ENCODE data around the gene ABCC2.

ABCC2 gene

DNA sequence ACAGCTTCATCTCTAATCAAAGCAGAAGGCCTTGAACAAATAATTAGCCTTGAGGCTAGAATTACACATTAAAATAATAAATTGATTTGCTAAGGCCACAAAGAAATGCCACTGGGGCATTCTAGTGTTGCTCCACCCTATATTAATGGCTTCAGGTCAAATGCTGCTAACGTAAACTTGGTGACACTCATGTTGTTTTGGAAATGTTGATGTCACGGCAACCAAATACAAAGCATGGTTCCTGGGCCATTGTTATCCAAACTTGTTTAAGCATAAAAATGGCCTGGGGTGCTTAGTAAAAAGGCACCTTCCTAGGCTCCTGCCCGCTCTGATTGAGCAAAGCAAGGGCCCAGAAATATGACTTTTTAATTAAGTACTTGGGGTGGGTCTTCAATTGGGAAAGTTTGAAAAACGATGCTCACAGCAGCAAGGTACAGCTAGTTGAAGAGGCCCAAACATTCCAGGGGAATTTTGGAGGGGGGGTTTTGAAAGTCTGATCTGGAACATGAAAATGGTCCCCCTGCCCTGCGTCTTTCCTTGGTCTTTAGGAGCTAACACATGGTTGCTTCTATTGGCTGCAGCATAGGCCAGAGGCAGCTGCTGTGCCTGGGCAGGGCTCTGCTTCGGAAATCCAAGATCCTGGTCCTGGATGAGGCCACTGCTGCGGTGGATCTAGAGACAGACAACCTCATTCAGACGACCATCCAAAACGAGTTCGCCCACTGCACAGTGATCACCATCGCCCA lies 67.8 kb downstream of the ABCC2 start:
- Histone ChIP-seq H4K20me1 (ENCODE audit: insufficient read depth, low read length) (peaks cover 3% of the 10 kb centered on the region; the same call in 1 of the 2 replicates), H3K36me3 (ENCODE audit: insufficient read depth, low read length) (no peaks in the 10 kb centered on the region), H3K27me3 (ENCODE audit: insufficient read depth, low read length, poor library complexity) (no peaks in the 10 kb centered on the region), H2AFZ (ENCODE audit: low read depth, low read length) (no peak overlapping the region), H3K4me1 (ENCODE audit: insufficient read depth, low read length) (peaks cover 5% of the 10 kb centered on the region; the same call in 1 of the 2 replicates), H3K9me3 (ENCODE audit: insufficient read depth, low read length, severe bottlenecking) (no peaks in the 10 kb centered on the region), H3K4me2 (ENCODE audit: insufficient read depth, low read length) (no peak overlapping the region), H3K79me2 (ENCODE audit: insufficient read depth, low read length) (no peaks in the 10 kb centered on the region), H3K9ac (ENCODE audit: low read depth, low read length) (no peak overlapping the region), H3K4me3 (ENCODE audit: low read depth in 1 of 2, low read length in 2 of 2) (no peak overlapping the region), H3K27ac (ENCODE audit: low read length) (no peak overlapping the region)
- DNase-seq (no peak), ATAC-seq (ENCODE audit: insufficient read depth, low read depth) (no peak)
- TF ChIP-seq EZH2 (IDR thresholded peaks at IDR 0.05; ENCODE audit: borderline replicate concordance, low read depth, low read length, severe bottlenecking) = no peak
- TF ChIP-seq, protein P1, sequence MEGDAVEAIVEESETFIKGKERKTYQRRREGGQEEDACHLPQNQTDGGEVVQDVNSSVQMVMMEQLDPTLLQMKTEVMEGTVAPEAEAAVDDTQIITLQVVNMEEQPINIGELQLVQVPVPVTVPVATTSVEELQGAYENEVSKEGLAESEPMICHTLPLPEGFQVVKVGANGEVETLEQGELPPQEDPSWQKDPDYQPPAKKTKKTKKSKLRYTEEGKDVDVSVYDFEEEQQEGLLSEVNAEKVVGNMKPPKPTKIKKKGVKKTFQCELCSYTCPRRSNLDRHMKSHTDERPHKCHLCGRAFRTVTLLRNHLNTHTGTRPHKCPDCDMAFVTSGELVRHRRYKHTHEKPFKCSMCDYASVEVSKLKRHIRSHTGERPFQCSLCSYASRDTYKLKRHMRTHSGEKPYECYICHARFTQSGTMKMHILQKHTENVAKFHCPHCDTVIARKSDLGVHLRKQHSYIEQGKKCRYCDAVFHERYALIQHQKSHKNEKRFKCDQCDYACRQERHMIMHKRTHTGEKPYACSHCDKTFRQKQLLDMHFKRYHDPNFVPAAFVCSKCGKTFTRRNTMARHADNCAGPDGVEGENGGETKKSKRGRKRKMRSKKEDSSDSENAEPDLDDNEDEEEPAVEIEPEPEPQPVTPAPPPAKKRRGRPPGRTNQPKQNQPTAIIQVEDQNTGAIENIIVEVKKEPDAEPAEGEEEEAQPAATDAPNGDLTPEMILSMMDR (IDR thresholded peaks at IDR 0.05; ENCODE audit: borderline replicate concordance, extremely low read depth, low read length, poor library complexity, severe bottlenecking) = no peak

DNA sequence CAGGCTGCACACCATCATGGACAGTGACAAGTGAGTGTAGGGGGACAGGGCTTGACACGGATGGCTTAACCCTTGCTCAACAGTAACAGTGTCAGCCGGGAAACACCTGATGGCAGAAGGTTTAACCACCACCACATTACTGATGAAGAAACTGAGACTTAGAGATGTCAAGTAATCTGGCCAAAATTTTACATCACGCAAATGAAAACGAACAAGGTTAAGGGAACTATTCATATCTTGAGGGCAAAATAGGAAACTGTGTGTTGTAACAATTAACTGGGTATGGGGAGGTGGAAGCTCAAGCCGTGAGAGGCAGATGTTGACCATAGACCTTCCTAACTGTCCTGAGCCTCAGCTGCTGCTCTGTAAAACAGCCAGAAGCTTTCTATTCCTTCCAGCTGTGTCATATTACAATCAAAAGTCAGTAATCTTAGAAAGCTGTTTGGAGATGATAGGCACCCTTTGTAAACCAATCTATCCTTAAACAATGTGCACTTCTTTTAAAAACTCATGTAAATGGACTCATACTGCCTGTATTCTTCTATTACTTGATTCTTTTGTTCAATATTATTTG lies 68.4 kb downstream of the ABCC2 start:
- Histone ChIP-seq H3K4me2 (ENCODE audit: insufficient read depth, low read length) (no peak overlapping the region), H3K27ac (ENCODE audit: low read length) (no peak overlapping the region)

DNA sequence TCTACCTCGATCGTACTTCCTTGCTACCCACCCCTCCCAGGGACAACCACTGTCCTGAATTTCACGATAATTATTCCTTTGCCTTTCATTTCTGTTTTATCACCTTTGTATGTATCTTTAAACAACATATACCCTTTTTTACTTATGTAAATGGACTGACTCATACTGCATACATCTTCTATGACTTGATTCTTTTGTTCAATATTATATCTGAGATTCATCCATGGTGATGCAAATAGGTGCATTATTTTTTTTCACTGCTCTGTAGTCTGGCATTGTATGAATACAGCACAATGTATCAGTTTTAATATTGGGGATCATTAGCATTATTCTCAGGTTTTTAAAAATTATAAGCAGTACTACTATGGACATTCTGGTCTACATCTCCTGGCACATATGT lies 69.4 kb downstream of the ABCC2 start:
- ATAC-seq (ENCODE audit: insufficient read depth, low read depth) = no peak
- Histone ChIP-seq H4K20me1 (ENCODE audit: insufficient read depth, low read length) (peaks cover 3% of the 10 kb centered on the region; the same call in 1 of the 2 replicates), H3K27ac (ENCODE audit: low read length) (no peak overlapping the region), H3K9me3 (ENCODE audit: insufficient read depth, low read length, severe bottlenecking) (no peaks in the 10 kb centered on the region), H3K4me3 (ENCODE audit: low read depth in 1 of 2, low read length in 2 of 2) (no peak overlapping the region), H3K27me3 (ENCODE audit: insufficient read depth, low read length, poor library complexity) (no peaks in the 10 kb centered on the region), H3K4me1 (ENCODE audit: insufficient read depth, low read length) (no peaks in the 10 kb centered on the region), H3K79me2 (ENCODE audit: insufficient read depth, low read length) (no peaks in the 10 kb centered on the region), H3K9ac (ENCODE audit: low read depth, low read length) (no peak overlapping the region), H2AFZ (ENCODE audit: low read depth, low read length) (no peak overlapping the region), H3K4me2 (ENCODE audit: insufficient read depth, low read length) (no peak overlapping the region), H3K36me3 (ENCODE audit: insufficient read depth, low read length) (no peaks in the 10 kb centered on the region)
- DNase-seq = no peak
- TF ChIP-seq, protein P1 (IDR thresholded peaks at IDR 0.05; ENCODE audit: borderline replicate concordance, extremely low read depth, low read length, poor library complexity, severe bottlenecking) = no peak
- TF ChIP-seq EZH2 (IDR thresholded peaks at IDR 0.05; ENCODE audit: borderline replicate concordance, low read depth, low read length, severe bottlenecking) = no peak

More for the DNA sequence above, 68.4 kb downstream of the ABCC2 start:
- Histone ChIP-seq H3K27me3 (ENCODE audit: insufficient read depth, low read length, poor library complexity) (no peaks in the 10 kb centered on the region), H3K9ac (ENCODE audit: low read depth, low read length) (no peak overlapping the region), H2AFZ (ENCODE audit: low read depth, low read length) (no peak overlapping the region), H3K4me1 (ENCODE audit: insufficient read depth, low read length) (0 out of 2 replicates have a peak, but pooled peaks cover 2% of the 10 kb centered on the region), H3K79me2 (ENCODE audit: insufficient read depth, low read length) (no peaks in the 10 kb centered on the region), H3K9me3 (ENCODE audit: insufficient read depth, low read length, severe bottlenecking) (no peaks in the 10 kb centered on the region), H4K20me1 (ENCODE audit: insufficient read depth, low read length) (peaks cover 3% of the 10 kb centered on the region; the same call in 1 of the 2 replicates), H3K4me3 (ENCODE audit: low read depth in 1 of 2, low read length in 2 of 2) (no peak overlapping the region), H3K36me3 (ENCODE audit: insufficient read depth, low read length) (no peaks in the 10 kb centered on the region)
- no peak for ATAC-seq (ENCODE audit: insufficient read depth, low read depth)
- no peak for DNase-seq
- TF ChIP-seq, protein P1 (IDR thresholded peaks at IDR 0.05; ENCODE audit: borderline replicate concordance, extremely low read depth, low read length, poor library complexity, severe bottlenecking) = no peak
- TF ChIP-seq EZH2 (IDR thresholded peaks at IDR 0.05; ENCODE audit: borderline replicate concordance, low read depth, low read length, severe bottlenecking) = no peak
